ENCODE data around the gene TTF2. TPM values are rescaled to one million over a fixed set of nuclear protein-coding genes. Genes with fewer than 3 reads are reported as not detected.
"Not testable (repeated sequence)": the region's sequence is repeated elsewhere in the genome, so short reads cannot be mapped to it uniquely, and the experiment has no call there.

TTF2 gene
- total RNA-seq, 2 experiments from 2014 or later = 35.4 to 36.6 TPM

DNA sequence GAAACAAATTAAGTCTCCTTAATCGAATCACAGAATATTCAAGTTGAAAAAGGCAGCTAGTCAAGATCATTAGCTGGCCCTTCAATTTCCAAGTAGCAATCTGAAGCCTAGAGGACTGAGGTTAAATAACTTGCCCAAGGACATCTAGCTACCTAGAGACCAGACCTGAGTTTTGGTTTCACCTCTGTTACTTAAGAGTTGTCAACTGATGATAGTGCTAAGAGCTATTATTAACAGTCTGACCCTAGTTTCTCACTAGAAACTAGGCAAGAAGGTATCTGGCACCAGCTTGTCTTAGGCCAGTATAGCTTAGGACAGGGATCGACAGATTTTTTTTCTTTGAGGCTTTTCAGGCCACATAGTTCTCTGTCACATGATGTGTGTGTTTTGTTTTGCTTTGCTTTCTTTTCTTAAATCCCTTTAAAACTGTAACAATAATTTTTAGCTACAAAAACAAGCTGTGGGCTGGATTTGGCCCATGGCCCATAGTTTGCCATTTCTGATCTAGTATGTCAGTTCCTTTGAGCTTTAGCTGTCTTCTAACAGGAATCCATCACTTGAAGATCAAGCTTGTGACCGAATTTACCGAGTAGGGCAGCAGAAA lies 38.3 kb downstream of the TTF2 start:
- ChIA-PET POLR2A (no interaction called here), CTCF (no interaction called here)
- H3K4me3 ChIP-seq (ENCODE audit: low read length) = no peak overlapping the region
- no peaks in the 10 kb centered on the region for H3K4me1 ChIP-seq (ENCODE audit: insufficient read depth, low read length)
- H3K27me3 Mint-ChIP-seq = no peaks in the 10 kb centered on the region
- H3K9me3 Mint-ChIP-seq = no peaks in the 10 kb centered on the region
- peaks cover 57% of the 10 kb centered on the region for H3K36me3 ChIP-seq (ENCODE audit: insufficient read depth, low read length)
- H3K4me1 Mint-ChIP-seq (ENCODE audit: low read depth) = peaks cover 6% of the 10 kb centered on the region
- intact Hi-C loops (cut with DNase I, micrococcal nuclease) = no loop called here
- peaks cover 86% of the 10 kb centered on the region for H3K36me3 Mint-ChIP-seq (ENCODE audit: low read depth)
- no peaks in the 10 kb centered on the region for H3K27me3 ChIP-seq (ENCODE audit: control insufficient read depth in 1 of 2, insufficient read depth in 2 of 2, low read length in 2 of 2)
- no peak overlapping the region for H3K4me3 Mint-ChIP-seq
- no peak for DNase-seq
- H3K9me3 ChIP-seq (ENCODE audit: control insufficient read depth in 1 of 2, insufficient read depth in 1 of 2, low read length in 2 of 2) = no peaks in the 10 kb centered on the region
- no peak for ATAC-seq (ENCODE audit: poor library complexity)
- H3K27ac ChIP-seq (ENCODE audit: low read depth in 1 of 2, low read length in 2 of 2) = no peak overlapping the region
- H3K27ac Mint-ChIP-seq = no peak overlapping the region
- TF ChIP-seq, protein P1, sequence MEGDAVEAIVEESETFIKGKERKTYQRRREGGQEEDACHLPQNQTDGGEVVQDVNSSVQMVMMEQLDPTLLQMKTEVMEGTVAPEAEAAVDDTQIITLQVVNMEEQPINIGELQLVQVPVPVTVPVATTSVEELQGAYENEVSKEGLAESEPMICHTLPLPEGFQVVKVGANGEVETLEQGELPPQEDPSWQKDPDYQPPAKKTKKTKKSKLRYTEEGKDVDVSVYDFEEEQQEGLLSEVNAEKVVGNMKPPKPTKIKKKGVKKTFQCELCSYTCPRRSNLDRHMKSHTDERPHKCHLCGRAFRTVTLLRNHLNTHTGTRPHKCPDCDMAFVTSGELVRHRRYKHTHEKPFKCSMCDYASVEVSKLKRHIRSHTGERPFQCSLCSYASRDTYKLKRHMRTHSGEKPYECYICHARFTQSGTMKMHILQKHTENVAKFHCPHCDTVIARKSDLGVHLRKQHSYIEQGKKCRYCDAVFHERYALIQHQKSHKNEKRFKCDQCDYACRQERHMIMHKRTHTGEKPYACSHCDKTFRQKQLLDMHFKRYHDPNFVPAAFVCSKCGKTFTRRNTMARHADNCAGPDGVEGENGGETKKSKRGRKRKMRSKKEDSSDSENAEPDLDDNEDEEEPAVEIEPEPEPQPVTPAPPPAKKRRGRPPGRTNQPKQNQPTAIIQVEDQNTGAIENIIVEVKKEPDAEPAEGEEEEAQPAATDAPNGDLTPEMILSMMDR (IDR thresholded peaks at IDR 0.05) = no peak

DNA sequence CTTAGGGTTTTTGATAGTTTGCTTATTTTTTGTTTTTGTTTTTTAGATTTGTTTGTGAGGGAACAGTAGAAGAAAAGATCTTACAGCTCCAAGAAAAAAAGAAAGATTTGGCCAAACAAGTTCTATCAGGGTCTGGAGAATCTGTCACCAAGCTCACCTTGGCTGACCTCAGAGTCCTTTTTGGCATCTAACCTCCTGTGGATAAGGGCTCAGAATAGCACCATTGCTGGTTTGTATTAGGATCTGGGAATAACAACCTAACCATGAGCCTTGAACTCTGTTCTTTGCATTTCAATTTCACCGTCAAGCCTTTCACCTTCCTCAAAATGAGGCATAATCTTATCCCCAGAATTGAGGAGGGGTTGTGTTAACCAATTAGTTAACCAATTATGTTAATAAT lies 41.2 kb downstream of the TTF2 start:
- intact Hi-C loops (cut with DNase I, micrococcal nuclease) = no loop called here
- Mint-ChIP-seq H3K36me3 (ENCODE audit: low read depth) (peaks cover 67% of the 10 kb centered on the region), H3K4me1 (ENCODE audit: low read depth) (peaks cover 6% of the 10 kb centered on the region), H3K4me3 (no peak overlapping the region), H3K9me3 (no peaks in the 10 kb centered on the region), H3K27me3 (no peaks in the 10 kb centered on the region), H3K27ac (no peak overlapping the region)
- no peak for DNase-seq
- H3K27ac ChIP-seq (ENCODE audit: low read depth in 1 of 2, low read length in 2 of 2) = no peak overlapping the region
- TF ChIP-seq, protein P1 (IDR thresholded peaks at IDR 0.05) = no peak
- no peaks in the 10 kb centered on the region for H3K9me3 ChIP-seq (ENCODE audit: control insufficient read depth in 1 of 2, insufficient read depth in 1 of 2, low read length in 2 of 2)
- no peaks in the 10 kb centered on the region for H3K4me1 ChIP-seq (ENCODE audit: insufficient read depth, low read length)
- ChIA-PET POLR2A (no interaction called here), CTCF (no interaction called here)
- H3K36me3 ChIP-seq (ENCODE audit: insufficient read depth, low read length) = peaks cover 41% of the 10 kb centered on the region
- H3K27me3 ChIP-seq (ENCODE audit: control insufficient read depth in 1 of 2, insufficient read depth in 2 of 2, low read length in 2 of 2) = no peaks in the 10 kb centered on the region
- no peak overlapping the region for H3K4me3 ChIP-seq (ENCODE audit: low read length)
- ATAC-seq (ENCODE audit: poor library complexity) = no peak

DNA sequence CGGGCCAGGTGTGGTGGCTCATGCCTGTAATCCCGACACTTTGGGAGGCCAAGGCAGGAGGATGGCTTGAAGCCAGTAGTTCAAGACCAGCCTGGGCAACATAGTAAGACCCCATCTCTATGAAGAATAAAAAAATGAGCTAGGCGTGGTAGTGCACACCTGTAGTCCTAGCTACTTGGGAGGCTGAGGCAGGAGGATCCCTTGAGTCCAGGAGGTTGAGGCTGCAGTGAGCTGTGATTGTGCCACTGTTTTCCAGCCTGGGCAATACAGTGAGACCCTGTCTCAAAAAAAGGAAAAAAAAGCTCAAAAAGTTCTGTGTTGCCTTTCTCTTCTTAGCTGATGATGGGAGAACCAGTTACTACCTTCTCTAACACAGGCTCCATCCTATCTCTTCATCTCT lies 41.7 kb downstream of the TTF2 start:
- H3K9me3 ChIP-seq (ENCODE audit: control insufficient read depth in 1 of 2, insufficient read depth in 1 of 2, low read length in 2 of 2); H3K9me3 Mint-ChIP-seq; CTCF ChIA-PET; H3K27me3 Mint-ChIP-seq; H3K4me1 Mint-ChIP-seq (ENCODE audit: low read depth); H3K4me3 ChIP-seq (ENCODE audit: low read length); H3K27me3 ChIP-seq (ENCODE audit: control insufficient read depth in 1 of 2, insufficient read depth in 2 of 2, low read length in 2 of 2); intact Hi-C loops (cut with DNase I, micrococcal nuclease); DNase-seq; ATAC-seq (ENCODE audit: poor library complexity); POLR2A ChIA-PET; H3K27ac ChIP-seq (ENCODE audit: low read depth in 1 of 2, low read length in 2 of 2); H3K4me3 Mint-ChIP-seq; H3K4me1 ChIP-seq (ENCODE audit: insufficient read depth, low read length); H3K27ac Mint-ChIP-seq: not testable (repeated sequence)
- peaks cover 41% of the 10 kb centered on the region for H3K36me3 ChIP-seq (ENCODE audit: insufficient read depth, low read length)
- H3K36me3 Mint-ChIP-seq (ENCODE audit: low read depth) = peaks cover 62% of the 10 kb centered on the region

DNA sequence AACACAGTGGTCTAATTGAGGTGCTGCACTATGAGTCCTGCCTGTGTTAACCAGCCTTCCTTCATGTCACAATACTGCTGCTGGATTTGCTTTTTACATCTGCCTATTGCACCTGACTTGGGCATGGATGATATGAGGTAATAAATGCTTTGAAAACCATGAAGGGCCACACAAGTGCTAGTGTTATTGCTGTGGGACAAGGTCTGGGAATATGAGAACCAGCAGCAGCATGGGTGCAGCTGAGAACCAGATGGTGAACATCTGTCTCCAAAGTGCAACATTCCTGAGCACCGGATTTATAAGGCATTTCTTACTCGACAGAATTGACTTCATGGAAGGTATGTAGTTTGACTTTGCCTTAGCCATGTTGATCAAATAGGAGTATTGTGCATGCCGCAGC lies 44.9 kb downstream of the TTF2 start:
- no peak for ATAC-seq (ENCODE audit: poor library complexity)
- Mint-ChIP-seq H3K4me1 (ENCODE audit: low read depth) (peaks cover 6% of the 10 kb centered on the region), H3K4me3 (no peak overlapping the region), H3K27me3 (no peaks in the 10 kb centered on the region), H3K27ac (no peak overlapping the region), H3K36me3 (ENCODE audit: low read depth) (peaks cover 30% of the 10 kb centered on the region), H3K9me3 (no peaks in the 10 kb centered on the region)
- Histone ChIP-seq H3K36me3 (ENCODE audit: insufficient read depth, low read length) (peaks cover 19% of the 10 kb centered on the region), H3K27me3 (ENCODE audit: control insufficient read depth in 1 of 2, insufficient read depth in 2 of 2, low read length in 2 of 2) (no peaks in the 10 kb centered on the region), H3K4me3 (ENCODE audit: low read length) (no peak overlapping the region), H3K4me1 (ENCODE audit: insufficient read depth, low read length) (no peaks in the 10 kb centered on the region), H3K9me3 (ENCODE audit: control insufficient read depth in 1 of 2, insufficient read depth in 1 of 2, low read length in 2 of 2) (no peaks in the 10 kb centered on the region), H3K27ac (ENCODE audit: low read depth in 1 of 2, low read length in 2 of 2) (no peak overlapping the region)
- TF ChIP-seq, protein P1 (IDR thresholded peaks at IDR 0.05) = no peak
- intact Hi-C loops (cut with DNase I, micrococcal nuclease) = no loop called here
- ChIA-PET POLR2A (no interaction called here), CTCF (no interaction called here)
- no peak for DNase-seq

Data from CD4-positive, alpha-beta T cell (primary cell).